Gastrocnemius medialis (tissue), 4 donors: ENCODE results near the gene UNG.
A peak's percentile ranks its signal among the peaks of the same experiment; 100 is the strongest.

Experiments used
- CTCF ChIP-seq, 5 experiments: fragments of 450-650 bp in 3 of 5; fragments of 200-600 bp in 2 of 5; sonication (generic) in 2 of 5; IDR thresholded peaks in 4 of 5; conservative IDR thresholded peaks in 1 of 5; 1 replicate in 4 of 5; 2 replicates in 1 of 5; pipeline ENCODE4 v1.5.1; 2016 to 2019; ENCODE audit warnings: antibody characterized with exemption in 5 of 5, mild to moderate bottlenecking in 3 of 5, moderate library complexity in 3 of 5
- POLR2A ChIP-seq, 2 donors: fragments of 450-650 bp; IDR thresholded peaks; one replicate each; pipeline ENCODE4 v1.6.1; 2017; ENCODE audit warnings: antibody characterized with exemption in 2 of 2, mild to moderate bottlenecking in 2 of 2, moderate library complexity in 2 of 2

- TF ChIP-seq POLR2A (IDR thresholded peaks at IDR 0.05) (peak; percentile 20 to 34), CTCF (IDR thresholded peaks at IDR 0.05 in 4 of 5, conservative IDR thresholded peaks at IDR 0.05 in 1 of 5) (no peak)
Measured at GRCh38 chr12:109116611-109116949, 19.2 kb downstream of the UNG start.
